Astrocyte (in vitro differentiated cells and primary cell): ENCODE results near the gene SP3.

Source experiments
- EZH2 ChIP-seq: IDR thresholded peaks from 2 replicates; pipeline ENCODE4 v1.6.1; 2012; ENCODE audit warnings: mild to moderate bottlenecking, low read length, inconsistent platforms; ENCODE audit not compliant: insufficient read depth
- TF ChIP-seq, protein P1 (sequence below): IDR thresholded peaks from 2 replicates; pipeline ENCODE4 v1.5.1; 2011; ENCODE audit warnings: low read depth, mild to moderate bottlenecking, inconsistent platforms, low read length, moderate library complexity; ENCODE audit not compliant: insufficient read depth

DNA sequence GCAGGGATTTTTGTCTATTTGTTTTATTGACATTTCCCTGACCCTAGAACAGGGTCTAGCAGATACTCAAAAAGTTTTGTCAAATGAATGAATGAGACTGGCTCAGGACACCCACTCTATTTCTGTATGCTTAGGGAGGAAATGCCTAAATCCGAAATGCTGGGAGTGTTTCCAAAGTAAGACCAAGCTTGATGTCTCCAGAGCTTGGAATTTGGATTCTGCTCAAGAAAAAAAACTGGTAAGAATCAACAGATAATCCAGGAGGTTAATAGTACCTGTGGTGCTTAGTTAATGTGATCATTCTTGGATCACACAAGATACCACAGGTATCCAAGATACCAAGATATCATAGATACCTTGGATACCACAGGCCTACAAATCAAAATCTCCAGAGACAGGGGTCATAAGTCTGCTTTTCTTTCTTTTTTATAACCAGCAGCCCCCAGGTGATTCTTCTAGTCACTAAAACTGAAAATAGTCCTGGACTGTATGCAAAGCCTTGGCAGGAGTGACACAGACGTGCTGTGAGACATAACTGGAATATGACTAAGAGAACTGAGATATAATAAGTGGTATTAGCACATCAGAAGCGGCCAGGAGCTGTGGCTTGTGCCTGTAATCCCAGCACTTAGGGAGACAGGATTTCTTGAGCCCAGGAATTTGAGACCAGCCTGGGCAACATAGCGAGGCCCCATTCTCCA lies 39.9 kb upstream of the SP3 start:
- TF ChIP-seq, protein P1, sequence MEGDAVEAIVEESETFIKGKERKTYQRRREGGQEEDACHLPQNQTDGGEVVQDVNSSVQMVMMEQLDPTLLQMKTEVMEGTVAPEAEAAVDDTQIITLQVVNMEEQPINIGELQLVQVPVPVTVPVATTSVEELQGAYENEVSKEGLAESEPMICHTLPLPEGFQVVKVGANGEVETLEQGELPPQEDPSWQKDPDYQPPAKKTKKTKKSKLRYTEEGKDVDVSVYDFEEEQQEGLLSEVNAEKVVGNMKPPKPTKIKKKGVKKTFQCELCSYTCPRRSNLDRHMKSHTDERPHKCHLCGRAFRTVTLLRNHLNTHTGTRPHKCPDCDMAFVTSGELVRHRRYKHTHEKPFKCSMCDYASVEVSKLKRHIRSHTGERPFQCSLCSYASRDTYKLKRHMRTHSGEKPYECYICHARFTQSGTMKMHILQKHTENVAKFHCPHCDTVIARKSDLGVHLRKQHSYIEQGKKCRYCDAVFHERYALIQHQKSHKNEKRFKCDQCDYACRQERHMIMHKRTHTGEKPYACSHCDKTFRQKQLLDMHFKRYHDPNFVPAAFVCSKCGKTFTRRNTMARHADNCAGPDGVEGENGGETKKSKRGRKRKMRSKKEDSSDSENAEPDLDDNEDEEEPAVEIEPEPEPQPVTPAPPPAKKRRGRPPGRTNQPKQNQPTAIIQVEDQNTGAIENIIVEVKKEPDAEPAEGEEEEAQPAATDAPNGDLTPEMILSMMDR: no peak
- TF ChIP-seq EZH2: no peak
